Activated CD8-positive, alpha-beta memory T cell treated with anti-CD3 and anti-CD28 coated beads for 4 hours (primary cell): ENCODE measurements around the gene POLG2.
"Not testable (repeated sequence)": the region's sequence is repeated elsewhere in the genome, so short reads cannot be mapped to it uniquely, and the experiment has no call there.

ENCODE experiments used
- DNase-seq, 2 donors: peaks; one replicate each; pipeline ENCODE4 v3.0.0-alpha.2; 2020; ENCODE audit warnings: low read depth in 2 of 2

POLG2 gene

DNA sequence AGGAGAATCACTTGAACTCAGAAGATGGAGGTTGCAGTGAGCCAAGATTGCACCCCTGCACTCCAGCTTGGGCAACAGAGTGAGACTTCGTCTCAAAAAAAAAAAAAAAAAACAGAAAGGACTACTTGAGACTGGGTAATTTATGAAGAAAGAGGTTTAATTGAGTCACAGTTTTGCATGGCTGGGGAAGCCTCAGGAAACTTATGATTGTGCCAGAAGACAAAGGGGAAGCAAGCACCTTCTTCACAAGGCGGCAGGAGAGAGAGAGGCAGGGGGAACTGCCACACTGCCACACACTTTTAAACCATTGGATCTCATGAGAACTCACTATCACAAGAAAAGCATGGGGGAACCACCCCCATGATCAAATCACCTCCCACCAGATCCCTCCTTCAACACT, 56.9 kb downstream of the POLG2 start:
- DNase-seq: no peak

GRCh38 chr17:64439521-64439920, 57.3 kb downstream of the POLG2 start:
- DNase-seq: not testable (repeated sequence)

DNA sequence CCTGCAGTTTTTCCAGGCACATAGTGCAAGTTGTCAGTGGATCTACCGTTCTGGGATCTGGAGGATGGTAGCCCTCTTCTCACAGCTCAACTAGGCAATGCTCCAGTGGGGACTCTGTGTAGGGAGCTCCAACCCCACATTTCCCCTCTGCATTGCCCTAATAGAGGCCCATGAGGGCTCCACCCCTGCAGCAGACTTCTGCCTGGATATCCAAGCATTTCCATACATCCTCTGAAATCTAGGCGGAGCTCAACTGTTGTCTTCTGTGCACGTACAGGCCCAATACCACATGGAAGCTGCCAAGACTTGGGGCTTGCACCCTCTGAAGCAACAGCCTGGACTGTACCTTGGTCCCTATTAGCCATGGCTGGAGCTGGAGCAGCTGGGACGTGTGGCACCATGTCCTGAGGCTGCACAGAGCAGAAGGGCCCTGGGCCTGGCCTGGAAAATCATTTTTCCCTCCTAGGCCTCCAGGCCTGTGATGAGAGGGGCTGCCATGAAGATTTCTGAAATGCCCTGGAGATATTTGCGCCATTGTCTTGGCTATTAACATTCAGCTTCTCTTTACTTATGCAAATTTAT, 58.8 kb downstream of the POLG2 start:
- no peak for DNase-seq

DNA sequence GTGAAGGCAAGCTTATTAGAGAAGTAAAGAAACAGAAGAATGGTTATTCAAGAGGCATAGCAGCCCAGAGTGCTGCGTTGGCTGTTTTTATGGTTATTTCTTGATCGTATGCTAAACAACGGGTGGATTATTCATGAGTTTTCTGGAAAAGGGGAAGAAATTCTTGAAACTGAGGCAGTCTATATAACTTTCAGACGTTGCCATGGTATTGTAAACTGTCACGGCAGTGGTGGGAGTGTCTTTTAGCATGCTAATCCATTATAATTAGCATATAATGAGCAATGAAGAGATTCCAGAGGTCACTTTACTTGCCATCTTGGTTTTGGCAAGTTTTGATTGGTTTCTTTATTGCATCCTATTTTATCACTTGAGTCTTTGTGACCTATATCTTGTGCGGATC, 65.3 kb downstream of the POLG2 start:
- no peak for DNase-seq

GRCh38 chr17:64430036-64430435, 66.8 kb downstream of the POLG2 start:
- DNase-seq: not testable (repeated sequence)

DNA sequence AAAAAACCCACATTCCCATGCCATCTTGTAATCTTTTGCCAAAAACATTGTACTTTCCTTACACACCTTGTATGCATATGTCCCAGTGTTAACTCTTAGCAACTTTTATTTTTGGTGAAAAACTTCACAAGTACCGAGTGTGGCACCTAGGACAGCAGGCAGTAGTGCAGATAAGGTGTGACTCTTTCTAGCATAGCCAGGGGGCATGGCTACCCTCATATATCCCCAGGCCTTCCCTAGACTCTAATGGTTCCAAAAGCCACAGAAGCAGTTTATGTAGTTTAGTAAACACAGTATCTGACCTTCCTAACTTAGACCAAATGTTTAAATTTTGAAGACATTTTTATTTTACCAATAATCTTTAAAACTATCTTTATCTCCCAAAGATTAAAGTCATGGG, 68.4 kb downstream of the POLG2 start:
- DNase-seq: no peak
